H1 (cell line): ENCODE data around the gene SERINC5. TPM values are rescaled to one million over a fixed set of nuclear protein-coding genes. Genes with fewer than 3 reads are reported as not detected.

Experiments used
- CTCF ChIA-PET: fragments of 300-600 bp; sonication (Branson Sonifier 250); formaldehyde crosslinking; loops from one replicate; lab custom pipeline; 2021; ENCODE audit not compliant: partially characterized antibody; lab: Charles Lee
- POLR2A ChIA-PET: fragments of 300-600 bp; sonication (Branson Sonifier 250); formaldehyde crosslinking; loops from one replicate; lab custom pipeline; 2021; ENCODE audit warnings: inconsistent platforms; ENCODE audit not compliant: partially characterized antibody; lab: Charles Lee
- DNase-seq, 2 experiments: peaks; one replicate each; pipeline versions ENCODE4 v3.0.0 to v3.0.0-alpha.2; 2010 to 2022; ENCODE audit warnings: low spot score in 2 of 2, low read depth in 1 of 2, mixed read lengths in 1 of 2
- FAIRE-seq: peaks from 2 replicates; lab custom pipeline; 2011; peaks lifted over from hg19 to GRCh38; lab: Jason Lieb, UNC
- H2AFZ ChIP-seq: 2 replicates; pipeline ENCODE4 v1.8.1; 2012; ENCODE audit warnings: low read length, inconsistent platforms
- H2AK5ac ChIP-seq: 2 replicates; pipeline ENCODE4 v1.6.1; 2013; ENCODE audit warnings: low read depth, low read length
- H2BK120ac ChIP-seq: replicated peaks from 2 replicates; pipeline ENCODE3; 2013; ENCODE audit warnings: low read depth, low read length, inconsistent platforms
- H2BK12ac ChIP-seq: 2 replicates; pipeline ENCODE4 v1.6.1; 2013; ENCODE audit warnings: low read depth, low read length
- H2BK15ac ChIP-seq: 2 replicates; pipeline ENCODE4 v1.6.1; 2013; ENCODE audit warnings: low read length
- H2BK20ac ChIP-seq: 2 replicates; pipeline ENCODE4 v1.6.1; 2013; ENCODE audit warnings: low read length
- H2BK5ac ChIP-seq: 2 replicates; pipeline ENCODE4 v1.6.1; 2013; ENCODE audit warnings: low read depth, low read length
- H3K14ac ChIP-seq: 2 replicates; pipeline ENCODE4 v1.6.1; 2013; ENCODE audit warnings: inconsistent platforms; ENCODE audit not compliant: insufficient read length
- H3K18ac ChIP-seq: 2 replicates; pipeline ENCODE4 v1.6.1; 2013; ENCODE audit warnings: low read length; ENCODE audit errors: extremely low read depth
- H3K23ac ChIP-seq: 2 replicates; pipeline ENCODE4 v1.6.1; 2013; ENCODE audit warnings: inconsistent platforms; ENCODE audit not compliant: insufficient read length
- H3K23me2 ChIP-seq: 2 replicates; pipeline ENCODE4 v1.6.1; 2013; ENCODE audit warnings: low read depth, low read length
- H3K27ac ChIP-seq: 2 replicates; pipeline ENCODE4 v1.6.1; 2011; ENCODE audit warnings: low read depth, low read length, inconsistent platforms
- H3K27me3 ChIP-seq, 4 experiments: replicated peaks in 1 of 4; 1 replicate in 1 of 4; 2 replicates in 3 of 4; pipeline versions ENCODE4 v1.6.1 to v1.8.1; 2011 to 2013; ENCODE audit warnings: low read length in 3 of 4, mild to moderate bottlenecking in 3 of 4, inconsistent platforms in 2 of 4, mixed read lengths in 2 of 4, moderate library complexity in 1 of 4; ENCODE audit not compliant: control insufficient read depth in 3 of 4, insufficient read depth in 3 of 4; ENCODE audit errors: extremely low read depth in 1 of 4
- H3K36me3 ChIP-seq, 4 experiments: 2 replicates each; pipeline versions ENCODE4 v1.6.1 to v1.8.1; 2011 to 2013; ENCODE audit warnings: mild to moderate bottlenecking in 4 of 4, low read length in 3 of 4, moderate library complexity in 2 of 4, control low read depth in 1 of 4, inconsistent platforms in 1 of 4; ENCODE audit not compliant: insufficient read depth in 4 of 4, control insufficient read depth in 2 of 4
- H3K4ac ChIP-seq: replicated peaks from 2 replicates; pipeline ENCODE3; 2013; ENCODE audit warnings: low read length, low read depth, mixed read lengths, inconsistent platforms; ENCODE audit not compliant: insufficient read length
- H3K4me1 ChIP-seq, 4 experiments: replicated peaks in 1 of 4; 1 replicate in 1 of 4; 2 replicates in 3 of 4; pipeline versions ENCODE4 v1.6.1 to v1.8.1; 2011 to 2013; ENCODE audit warnings: low read length in 3 of 4, inconsistent platforms in 2 of 4, mixed read lengths in 1 of 4; ENCODE audit not compliant: insufficient read depth in 4 of 4, control insufficient read depth in 3 of 4
- H3K4me2 ChIP-seq, 2 experiments: 2 replicates each; pipeline versions ENCODE4 v1.6.1 to v1.8.1; 2011 to 2013; ENCODE audit warnings: low read depth in 2 of 2, low read length in 2 of 2, control low read depth in 1 of 2, inconsistent platforms in 1 of 2, mild to moderate bottlenecking in 1 of 2; ENCODE audit not compliant: insufficient read depth in 1 of 2
- H3K4me3 ChIP-seq, 4 experiments: fragments of 200-600, 300-600 bp in 1 of 4; sonication (generic), shearing (Covaris generic), sonication (Bioruptor Twin) in 1 of 4; 2 replicates each; pipeline versions ENCODE4 v1.5.1 to v1.8.1; 2011 to 2016; ENCODE audit warnings: low read length in 4 of 4, low read depth in 3 of 4, control low read depth in 2 of 4, inconsistent platforms in 2 of 4, mild to moderate bottlenecking in 2 of 4, mixed read lengths in 1 of 4, moderate library complexity in 1 of 4; ENCODE audit not compliant: insufficient read depth in 2 of 4; ENCODE audit errors: extremely low read depth in 1 of 4
- H3K56ac ChIP-seq: replicated peaks from 2 replicates; pipeline ENCODE3; 2013; ENCODE audit warnings: low read depth, mild to moderate bottlenecking, mixed read lengths, low read length, inconsistent platforms; ENCODE audit not compliant: insufficient read length
- H3K79me1 ChIP-seq: 2 replicates; pipeline ENCODE4 v1.6.1; 2013; ENCODE audit warnings: low read depth, low read length, control low read depth
- H3K79me2 ChIP-seq, 2 experiments: 2 replicates each; pipeline versions ENCODE4 v1.6.1 to v1.8.1; 2012 to 2013; ENCODE audit warnings: low read length in 2 of 2, mild to moderate bottlenecking in 2 of 2, inconsistent platforms in 1 of 2; ENCODE audit not compliant: insufficient read depth in 2 of 2, control insufficient read depth in 1 of 2
- H3K9ac ChIP-seq, 4 experiments: replicated peaks in 1 of 4; 1 replicate in 1 of 4; 2 replicates in 3 of 4; pipeline versions ENCODE4 v1.6.1 to v1.8.1; 2011 to 2013; ENCODE audit warnings: low read depth in 3 of 4, low read length in 3 of 4, control low read depth in 2 of 4, mild to moderate bottlenecking in 2 of 4, moderate library complexity in 2 of 4, inconsistent platforms in 1 of 4; ENCODE audit errors: extremely low read depth in 1 of 4
- H3K9me3 ChIP-seq, 2 experiments: 2 replicates each; pipeline versions ENCODE4 v1.6.1 to v1.8.1; 2012 to 2013; ENCODE audit warnings: mild to moderate bottlenecking in 2 of 2, moderate library complexity in 2 of 2, control low read depth in 1 of 2, inconsistent platforms in 1 of 2, low read depth in 1 of 2, low read length in 1 of 2, mixed read lengths in 1 of 2; ENCODE audit not compliant: insufficient read depth in 2 of 2
- H4K20me1 ChIP-seq, 2 experiments: replicated peaks in 1 of 2; 2 replicates each; pipeline versions ENCODE3 to v1.8.1; 2011 to 2013; ENCODE audit warnings: inconsistent platforms in 2 of 2, low read length in 2 of 2, mild to moderate bottlenecking in 1 of 2; ENCODE audit not compliant: insufficient read depth in 2 of 2, control insufficient read depth in 1 of 2
- H4K5ac ChIP-seq: 2 replicates; pipeline ENCODE4 v1.6.1; 2013; ENCODE audit warnings: low read length, low read depth, mixed read lengths, inconsistent platforms; ENCODE audit not compliant: insufficient read length
- H4K8ac ChIP-seq: 2 replicates; pipeline ENCODE4 v1.8.0; 2013; ENCODE audit warnings: mild to moderate bottlenecking, moderate library complexity, low read length, inconsistent platforms; ENCODE audit not compliant: insufficient read depth; ENCODE audit errors: extremely low read depth
- H4K91ac ChIP-seq: replicated peaks from 2 replicates; pipeline ENCODE3; 2013; ENCODE audit warnings: low read length, mixed read lengths, inconsistent platforms; ENCODE audit not compliant: insufficient read length
- ATF3 ChIP-seq: IDR thresholded peaks from 2 replicates; pipeline ENCODE4 v1.6.1; 2011; ENCODE audit warnings: low read depth, mild to moderate bottlenecking, low read length; ENCODE audit not compliant: insufficient read depth
- KDM4A ChIP-seq: IDR thresholded peaks from one replicate; pipeline ENCODE4 v1.7.1; 2012; ENCODE audit warnings: low read depth, mild to moderate bottlenecking, moderate library complexity, low read length, inconsistent platforms; ENCODE audit not compliant: severe bottlenecking
- PHF8 ChIP-seq: fragments of 200-600 bp; sonication (generic); conservative IDR thresholded peaks from 2 replicates; pipeline ENCODE4 v1.7.1; 2012; ENCODE audit warnings: low read depth, mild to moderate bottlenecking, inconsistent platforms, low read length, moderate library complexity
- TAF1 ChIP-seq: IDR thresholded peaks from 2 replicates; pipeline ENCODE4 v1.6.1; 2011; ENCODE audit warnings: mild to moderate bottlenecking, low read depth, low read length
- TEAD4 ChIP-seq: IDR thresholded peaks from 2 replicates; pipeline ENCODE4 v1.6.1; 2012; ENCODE audit warnings: low read depth, low read length, inconsistent platforms, mixed read lengths
- YY1 ChIP-seq: IDR thresholded peaks from 2 replicates; pipeline ENCODE4 v1.6.1; 2011; ENCODE audit warnings: low read depth, mild to moderate bottlenecking, low read length
- WGBS, 2 experiments: shearing (Covaris generic) in 1 of 2; methylation state at CpG; one replicate each; pipeline versions ENCODE4 v1.1.6 to v1.1.7; 2013 to 2015; ENCODE audit warnings: low lambda C conversion rate in 2 of 2, mixed read lengths in 2 of 2, inconsistent platforms in 1 of 2, low coverage in 1 of 2, missing lambda C conversion rate in 1 of 2; ENCODE audit not compliant: insufficient replicate concordance in 2 of 2, insufficient coverage in 1 of 2, insufficient read length in 1 of 2; ENCODE audit errors: extremely low coverage in 1 of 2, missing lambda C conversion rate in 1 of 2; 5-methylcytosine and 5-hydroxymethylcytosine counted together
- polyA plus RNA-seq, 7 experiments: library from polyadenylated mRNA; depleted of rRNA in 3 of 7; stranded (reverse) in 5 of 7; unstranded in 2 of 7; fragments of >200 nt in 5 of 7; fragments of 200-250 nt in 2 of 7; gene quantifications; 1 replicate in 5 of 7; 2 replicates in 1 of 7; 4 replicates in 1 of 7; pipeline versions ENCODE4 v1.2.1 to v1.2.3, GENCODE V29; 2011 to 2013; ENCODE audit warnings: missing spikeins in 2 of 7, mixed read lengths in 2 of 7
- total RNA-seq: library from RNA; stranded (reverse); fragmentation: NEBNext Ultra II Directional; extraction: Animal tissue kit (Norgen Biotek cat#: 25700); gene quantifications from 2 replicates; pipeline ENCODE4 v1.2.1, GENCODE V29; 2021
- TF ChIP-seq, protein P1 (sequence below), 3 experiments: IDR thresholded peaks; 1 replicate in 2 of 3; 2 replicates in 1 of 3; pipeline versions ENCODE4 v1.5.1 to v1.6.1; 2011; ENCODE audit warnings: low read length in 3 of 3, mild to moderate bottlenecking in 3 of 3, inconsistent platforms in 2 of 3, low read depth in 1 of 3, moderate library complexity in 1 of 3; ENCODE audit not compliant: insufficient read depth in 1 of 3; ENCODE audit errors: control extremely low read depth in 1 of 3

SERINC5 gene
- total and polyA plus RNA-seq, 2 of the 8 experiments (the other 6 are each of a cell fraction or from before 2014, with no cell fraction given) = 32.2 to 149 TPM

DNA sequence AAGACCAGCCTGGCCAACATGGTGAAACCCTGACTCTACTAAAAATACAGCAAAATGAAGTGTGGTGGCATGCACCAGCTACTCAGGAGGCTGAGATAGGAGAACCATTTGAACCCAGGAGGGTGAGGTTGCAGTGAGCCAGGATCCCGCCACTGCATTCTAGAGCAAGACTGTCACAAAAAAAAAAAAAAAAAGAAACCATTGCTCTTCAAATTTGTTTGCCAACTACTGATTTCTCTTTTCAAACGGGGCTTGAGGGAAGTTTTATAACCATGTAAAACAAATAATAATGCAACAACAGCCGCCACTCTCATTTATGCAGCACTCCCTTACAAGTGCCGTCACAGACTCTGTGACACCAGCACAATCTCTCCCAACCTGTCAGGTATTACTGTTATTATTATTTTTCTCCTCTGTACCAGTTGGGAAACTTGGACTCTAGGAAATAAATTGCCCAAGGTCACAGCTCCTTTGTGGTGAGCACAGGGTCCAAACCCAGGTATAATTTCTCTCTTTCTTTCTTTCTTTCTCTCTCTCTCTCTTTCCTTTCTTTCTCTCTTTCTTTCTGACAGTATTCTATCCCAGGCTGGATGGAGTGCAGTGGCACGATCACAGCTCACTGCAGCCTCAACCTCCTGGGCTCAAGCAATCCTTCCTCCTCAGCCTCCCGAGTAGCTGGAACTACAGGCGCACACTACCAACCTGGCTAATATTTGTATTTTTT, 25.4 kb downstream of the SERINC5 start:
- Histone ChIP-seq H2BK120ac (no peak overlapping the region), H2AK5ac (no peak overlapping the region), H3K23me2 (no peaks in the 10 kb centered on the region), H3K4ac (no peak overlapping the region), H3K56ac (no peak overlapping the region), H3K14ac (no peak overlapping the region), H2BK5ac (no peak overlapping the region), H4K8ac (peak overlapping the region; percentile 23; the same call in 1 of the 2 replicates), H3K23ac (no peak overlapping the region), H3K79me2 (peaks cover 0 to 94% of the 10 kb centered on the region in 2 experiments; a peak in 3 of 4 replicates), H3K4me3 (no peak overlapping the region), H3K27ac (no peak overlapping the region), H3K36me3 (no peaks in the 10 kb centered on the region), H2BK12ac (no peak overlapping the region), H4K91ac (no peak overlapping the region), H3K4me2 (no peak overlapping the region; a peak in 1 of 4 replicates), H3K9ac (no peak overlapping the region), H3K18ac (no peak overlapping the region), H3K79me1 (peaks cover 3% of the 10 kb centered on the region; the same call in 1 of the 2 replicates), H3K4me1 (peaks cover 0 to 8% (median 3%) of the 10 kb centered on the region in 4 experiments; a peak in 5 of 7 replicates), H4K5ac (no peak overlapping the region), H4K20me1 (peaks cover 0 to 7% of the 10 kb centered on the region in 2 experiments), H2BK20ac (no peak overlapping the region), H2BK15ac (no peak overlapping the region), H2AFZ (no peak overlapping the region), H3K9me3 (no peaks in the 10 kb centered on the region), H3K27me3 (no peaks in the 10 kb centered on the region)
- ChIA-PET POLR2A (interaction anchor here (0.6 to 3.1 kb wide), 5 partner anchors 13 to 27 kb away, joined by 3 to 11 read pairs (median 3); partner anchors contain the start of gene SERINC5), CTCF (interaction anchor here (0.8 to 0.9 kb wide), 2 partner anchors 10 to 78 kb away, joined by 3 to 4 read pairs; no protein-coding TSS in a partner anchor)
- WGBS, 2 experiments = 78% methylated on average over 7 of the region's 7 CpGs; no CpG with 5 or more reads in 1 of the 2 experiments
- FAIRE-seq (no peak), DNase-seq (no peak)
- TF ChIP-seq PHF8 (no peak), KDM4A (no peak), TAF1 (no peak), YY1 (no peak), ATF3 (no peak), TEAD4 (no peak)
- TF ChIP-seq, protein P1, sequence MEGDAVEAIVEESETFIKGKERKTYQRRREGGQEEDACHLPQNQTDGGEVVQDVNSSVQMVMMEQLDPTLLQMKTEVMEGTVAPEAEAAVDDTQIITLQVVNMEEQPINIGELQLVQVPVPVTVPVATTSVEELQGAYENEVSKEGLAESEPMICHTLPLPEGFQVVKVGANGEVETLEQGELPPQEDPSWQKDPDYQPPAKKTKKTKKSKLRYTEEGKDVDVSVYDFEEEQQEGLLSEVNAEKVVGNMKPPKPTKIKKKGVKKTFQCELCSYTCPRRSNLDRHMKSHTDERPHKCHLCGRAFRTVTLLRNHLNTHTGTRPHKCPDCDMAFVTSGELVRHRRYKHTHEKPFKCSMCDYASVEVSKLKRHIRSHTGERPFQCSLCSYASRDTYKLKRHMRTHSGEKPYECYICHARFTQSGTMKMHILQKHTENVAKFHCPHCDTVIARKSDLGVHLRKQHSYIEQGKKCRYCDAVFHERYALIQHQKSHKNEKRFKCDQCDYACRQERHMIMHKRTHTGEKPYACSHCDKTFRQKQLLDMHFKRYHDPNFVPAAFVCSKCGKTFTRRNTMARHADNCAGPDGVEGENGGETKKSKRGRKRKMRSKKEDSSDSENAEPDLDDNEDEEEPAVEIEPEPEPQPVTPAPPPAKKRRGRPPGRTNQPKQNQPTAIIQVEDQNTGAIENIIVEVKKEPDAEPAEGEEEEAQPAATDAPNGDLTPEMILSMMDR (IDR thresholded peaks at IDR 0.05; ENCODE audit: control extremely low read depth in 1 of 3, insufficient read depth in 1 of 3, low read depth in 1 of 3, low read length in 3 of 3) = no peak
